ENCODE data around the gene UCK1. TPM values are rescaled to one million over a fixed set of nuclear protein-coding genes. Genes with fewer than 3 reads are reported as not detected.

The UCK1 gene
- total and polyA plus RNA-seq, 2 of the 8 experiments (the other 6 are each of a cell fraction or from before 2014, with no cell fraction given), result 35.1 to 42.0 TPM

DNA sequence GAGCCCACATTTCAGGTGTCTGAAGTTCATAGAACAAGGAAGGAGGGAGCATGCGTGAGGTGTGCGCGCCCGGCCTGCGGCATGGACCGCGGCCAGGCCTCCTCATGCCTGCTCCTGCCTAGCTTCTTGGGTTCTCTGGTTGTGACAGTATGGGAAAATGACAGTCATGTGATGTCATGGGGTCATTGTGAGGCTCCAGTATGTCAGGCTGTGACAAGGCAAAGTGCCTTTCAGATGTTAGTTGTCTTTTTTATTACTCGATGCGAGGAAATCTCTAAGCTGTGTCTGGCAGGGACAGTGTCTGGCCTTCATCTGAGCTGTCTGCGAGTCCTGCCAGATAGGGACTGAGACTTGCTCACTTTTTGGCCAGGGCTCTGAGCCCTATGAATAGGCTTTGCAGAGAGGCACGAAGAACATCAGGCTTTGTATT lies 13.3 kb downstream of the UCK1 start:
- Histone ChIP-seq H3K23ac (ENCODE audit: insufficient read length) (no peak overlapping the region), H4K91ac (replicated peaks; ENCODE audit: insufficient read length, low read length) (no peak overlapping the region), H3K27ac (ENCODE audit: low read depth, low read length) (no peak overlapping the region), H3K9ac (replicated peaks in 1 of 4; ENCODE audit: extremely low read depth in 1 of 4, low read depth in 3 of 4, low read length in 3 of 4) (no peak overlapping the region), H2BK5ac (ENCODE audit: low read depth, low read length) (no peak overlapping the region), H3K4me2 (ENCODE audit: insufficient read depth in 1 of 2, low read depth in 2 of 2, low read length in 2 of 2) (no peak overlapping the region), H3K4me1 (replicated peaks in 1 of 4; ENCODE audit: control insufficient read depth in 3 of 4, insufficient read depth in 4 of 4, low read length in 3 of 4) (no peaks in the 10 kb centered on the region), H3K79me1 (ENCODE audit: low read depth, low read length) (no peaks in the 10 kb centered on the region), H4K8ac (ENCODE audit: extremely low read depth, insufficient read depth, low read length) (no peak overlapping the region), H2BK120ac (replicated peaks; ENCODE audit: low read depth, low read length) (no peak overlapping the region), H2AK5ac (ENCODE audit: low read depth, low read length) (no peak overlapping the region), H4K5ac (ENCODE audit: insufficient read length, low read depth, low read length) (no peak overlapping the region), H3K79me2 (ENCODE audit: control insufficient read depth in 1 of 2, insufficient read depth in 2 of 2, low read length in 2 of 2) (no peaks in the 10 kb centered on the region), H2BK12ac (ENCODE audit: low read depth, low read length) (no peak overlapping the region), H3K4ac (replicated peaks; ENCODE audit: insufficient read length, low read depth, low read length) (no peak overlapping the region), H2BK15ac (ENCODE audit: low read length) (no peak overlapping the region), H3K36me3 (ENCODE audit: control insufficient read depth in 2 of 4, insufficient read depth in 4 of 4, low read length in 3 of 4) (peaks cover 25 to 69% (median 49%) of the 10 kb centered on the region in 4 experiments), H3K14ac (ENCODE audit: insufficient read length) (no peak overlapping the region), H3K18ac (ENCODE audit: extremely low read depth, low read length) (no peak overlapping the region), H3K4me3 (ENCODE audit: extremely low read depth in 1 of 4, insufficient read depth in 2 of 4, low read depth in 3 of 4, low read length in 4 of 4) (no peak overlapping the region), H3K27me3 (replicated peaks in 1 of 4; ENCODE audit: control insufficient read depth in 3 of 4, extremely low read depth in 1 of 4, insufficient read depth in 3 of 4, low read length in 3 of 4) (no peaks in the 10 kb centered on the region), H3K56ac (replicated peaks; ENCODE audit: insufficient read length, low read depth, low read length) (no peak overlapping the region), H2BK20ac (ENCODE audit: low read length) (no peak overlapping the region), H2AFZ (ENCODE audit: low read length) (no peak overlapping the region), H3K9me3 (ENCODE audit: insufficient read depth in 2 of 2, low read depth in 1 of 2, low read length in 1 of 2) (peaks cover 3 to 5% of the 10 kb centered on the region in 2 experiments; a peak in 2 of 4 replicates), H4K20me1 (replicated peaks in 1 of 2; ENCODE audit: control insufficient read depth in 1 of 2, insufficient read depth in 2 of 2, low read length in 2 of 2) (peaks cover 1 to 3% of the 10 kb centered on the region in 2 experiments), H3K23me2 (ENCODE audit: low read depth, low read length) (no peaks in the 10 kb centered on the region)
- FAIRE-seq (no peak), DNase-seq (ENCODE audit: low read depth in 1 of 2, low spot score in 2 of 2) (no peak)
- ChIA-PET POLR2A (ENCODE audit: partially characterized antibody) (interaction anchor here (0.7 to 3.7 kb wide), 4 partner anchors 10 to 29 kb away, joined by 3 to 22 read pairs (median 12); partner anchors contain the start of gene POMT1), CTCF (ENCODE audit: partially characterized antibody) (interaction anchor here (1.5 kb wide), 1 partner anchor 40 kb away, joined by 3 read pairs; no protein-coding TSS in a partner anchor)
- 95% methylated on average over 11 of the region's 11 CpGs; no CpG with 5 or more reads in 1 of the 2 experiments for WGBS, 2 experiments (ENCODE audit: extremely low coverage in 1 of 2, insufficient coverage in 1 of 2, insufficient read length in 1 of 2, insufficient replicate concordance in 2 of 2, low coverage in 1 of 2, low lambda C conversion rate in 2 of 2, missing lambda C conversion rate in 1 of 2)
- TF ChIP-seq GTF2F1 (IDR thresholded peaks at IDR 0.05; ENCODE audit: borderline replicate concordance, low read depth, low read length) (no peak), BRCA1 (IDR thresholded peaks at IDR 0.05; ENCODE audit: low read depth, low read length) (no peak), KDM1A (IDR thresholded peaks at IDR 0.05; ENCODE audit: borderline replicate concordance, low read length) (no peak), MAFK (IDR thresholded peaks at IDR 0.05; ENCODE audit: low read depth, low read length) (no peak), KDM4A (IDR thresholded peaks at IDR 0.05; ENCODE audit: low read depth, low read length, severe bottlenecking) (no peak), POLR2AphosphoS5 (IDR thresholded peaks at IDR 0.05; ENCODE audit: low read depth, low read length) (no peak), JUND (IDR thresholded peaks at IDR 0.05; ENCODE audit: low read length) (no peak), POLR2A (IDR thresholded peaks at IDR 0.05; ENCODE audit: control extremely low read depth in 1 of 2, low read depth in 2 of 2, low read length in 2 of 2) (no peak), CBX8 (IDR thresholded peaks at IDR 0.05; ENCODE audit: borderline replicate concordance, low read depth, low read length) (no peak), PHF8 (conservative IDR thresholded peaks at IDR 0.05; ENCODE audit: low read depth, low read length) (no peak), SRF (IDR thresholded peaks at IDR 0.05; ENCODE audit: low read depth, low read length) (no peak)

All from H1 (cell line).